GM19025 (cell line): Measurements from ENCODE around the gene RXFP2.

Experiments
- ATAC-seq: cut with Tn5 transposase; IDR thresholded peaks from one replicate; pipeline ENCODE4 v1.9.1; 2021; ENCODE audit warnings: mild to moderate bottlenecking, low read depth, moderate library complexity; ENCODE audit not compliant: unreplicated experiment

RXFP2 gene, protein sequence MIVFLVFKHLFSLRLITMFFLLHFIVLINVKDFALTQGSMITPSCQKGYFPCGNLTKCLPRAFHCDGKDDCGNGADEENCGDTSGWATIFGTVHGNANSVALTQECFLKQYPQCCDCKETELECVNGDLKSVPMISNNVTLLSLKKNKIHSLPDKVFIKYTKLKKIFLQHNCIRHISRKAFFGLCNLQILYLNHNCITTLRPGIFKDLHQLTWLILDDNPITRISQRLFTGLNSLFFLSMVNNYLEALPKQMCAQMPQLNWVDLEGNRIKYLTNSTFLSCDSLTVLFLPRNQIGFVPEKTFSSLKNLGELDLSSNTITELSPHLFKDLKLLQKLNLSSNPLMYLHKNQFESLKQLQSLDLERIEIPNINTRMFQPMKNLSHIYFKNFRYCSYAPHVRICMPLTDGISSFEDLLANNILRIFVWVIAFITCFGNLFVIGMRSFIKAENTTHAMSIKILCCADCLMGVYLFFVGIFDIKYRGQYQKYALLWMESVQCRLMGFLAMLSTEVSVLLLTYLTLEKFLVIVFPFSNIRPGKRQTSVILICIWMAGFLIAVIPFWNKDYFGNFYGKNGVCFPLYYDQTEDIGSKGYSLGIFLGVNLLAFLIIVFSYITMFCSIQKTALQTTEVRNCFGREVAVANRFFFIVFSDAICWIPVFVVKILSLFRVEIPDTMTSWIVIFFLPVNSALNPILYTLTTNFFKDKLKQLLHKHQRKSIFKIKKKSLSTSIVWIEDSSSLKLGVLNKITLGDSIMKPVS

DNA sequence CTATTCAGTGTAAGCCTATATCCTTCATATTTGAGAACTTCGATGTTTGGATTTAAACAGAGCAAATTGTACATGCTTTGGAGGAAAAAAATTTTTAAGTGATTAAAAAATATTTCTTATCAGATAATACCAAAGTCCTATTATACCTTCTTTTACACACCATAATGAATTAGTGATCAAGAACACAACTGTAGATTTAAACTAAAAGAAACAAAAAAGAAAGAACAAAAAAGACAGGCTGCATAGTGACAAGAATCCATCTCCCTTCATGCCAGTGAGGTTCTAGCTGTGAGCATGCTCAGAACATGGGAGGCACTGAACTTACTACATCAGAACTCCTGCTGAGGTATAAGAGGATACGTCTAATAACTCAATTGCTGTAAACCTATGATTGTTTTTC, at the start of gene RXFP2:
RXFP2 (plus strand) TSS at position 301 of the 400 bp plus-strand sequence; CDS start at position 388, 87 bp downstream.
- no peak for ATAC-seq

DNA sequence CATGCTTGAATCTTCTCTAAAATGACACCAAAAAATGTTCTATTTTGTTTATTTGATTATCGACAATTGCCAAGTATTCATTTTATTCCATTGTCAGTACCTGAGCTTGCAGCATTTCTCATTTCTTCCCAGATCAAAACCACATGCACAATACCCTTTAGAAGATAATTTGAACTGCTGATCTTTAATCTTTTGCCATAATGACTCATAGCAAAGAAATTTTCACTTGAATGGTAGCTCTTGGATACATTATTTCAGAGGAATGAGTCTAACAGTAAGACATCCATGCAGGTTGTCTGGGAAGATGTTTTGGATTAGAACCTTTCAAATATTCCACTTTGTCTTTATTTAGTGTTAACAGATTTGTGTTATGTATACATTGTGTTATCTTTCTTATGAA, 42.0 kb upstream of the RXFP2 start:
- no peak for ATAC-seq

DNA sequence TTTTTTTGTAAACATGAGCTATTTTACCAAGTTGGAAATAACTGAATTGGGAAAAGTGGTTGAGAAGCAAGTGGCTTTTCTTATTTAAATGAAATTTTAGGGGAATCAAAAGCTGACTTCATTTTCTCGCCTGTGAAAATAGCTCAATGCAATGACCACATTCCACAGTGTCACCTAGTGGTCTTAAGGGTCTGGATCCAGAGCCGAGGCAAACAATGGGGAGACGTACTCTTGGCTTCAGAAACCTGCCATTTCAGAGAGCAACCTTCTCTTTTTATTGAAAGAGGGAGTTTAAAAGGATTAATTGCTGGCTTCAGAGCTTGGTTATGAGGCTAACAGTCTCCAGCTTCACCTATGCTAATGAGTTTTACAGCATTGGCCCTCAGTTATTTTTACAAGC, 39.7 kb upstream of the RXFP2 start:
- ATAC-seq = no peak

DNA sequence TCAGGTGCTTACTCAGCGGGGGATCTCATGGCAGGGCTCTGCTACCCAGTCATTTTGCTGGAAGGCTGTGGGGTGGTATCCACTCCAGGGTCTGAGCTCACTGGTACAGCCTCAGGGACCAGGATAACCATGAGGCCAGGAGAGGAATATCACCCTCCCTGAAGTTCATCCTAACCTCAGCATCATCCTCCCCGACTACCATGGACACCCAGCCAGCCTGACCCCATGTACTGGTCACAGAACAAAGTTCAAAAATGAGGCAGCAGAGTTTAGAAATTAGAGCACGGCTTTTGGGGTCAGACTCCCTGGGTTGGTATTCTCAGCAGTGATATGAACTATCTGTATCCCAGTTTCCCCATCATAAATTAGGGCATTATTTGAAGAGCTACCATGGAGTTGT, 35.5 kb upstream of the RXFP2 start:
- ATAC-seq = no peak

DNA sequence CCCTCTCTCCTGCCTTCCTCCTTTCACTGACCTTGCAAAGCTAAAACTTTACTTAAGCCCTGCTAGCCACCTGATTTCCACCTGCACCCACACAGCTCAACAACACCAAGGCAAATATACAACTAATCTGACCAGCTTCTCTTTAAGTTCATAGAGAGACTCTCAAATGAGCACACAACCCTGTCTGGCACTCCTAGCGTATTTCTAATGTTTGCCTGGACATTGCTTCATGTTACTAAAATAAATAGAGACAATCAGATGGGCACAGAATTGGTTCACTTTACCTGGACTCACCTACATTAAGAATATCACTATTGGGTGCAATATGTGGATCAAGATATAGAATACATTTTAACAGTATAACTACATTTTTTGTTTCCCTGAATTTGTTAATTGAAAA, 33.2 kb upstream of the RXFP2 start:
- no peak for ATAC-seq

DNA sequence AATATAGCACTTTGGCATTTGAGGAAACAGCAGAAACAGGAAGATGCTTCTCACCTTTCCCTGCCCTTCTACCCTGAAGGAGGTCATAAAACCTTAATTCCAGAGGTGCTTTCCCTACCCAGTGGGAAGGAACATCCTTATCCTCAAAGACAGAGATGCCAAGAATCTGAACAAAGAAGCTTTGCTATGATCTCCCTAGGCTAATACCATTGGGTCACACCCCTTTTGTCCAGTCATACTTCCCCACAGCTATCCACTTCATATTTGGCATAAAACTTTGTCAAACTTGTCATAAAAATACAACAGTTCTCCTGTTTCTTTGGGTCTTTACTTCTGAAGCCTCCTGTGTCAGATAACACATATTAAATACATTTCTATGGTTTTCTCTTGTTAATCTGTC, 21.7 kb upstream of the RXFP2 start:
- no peak for ATAC-seq

DNA sequence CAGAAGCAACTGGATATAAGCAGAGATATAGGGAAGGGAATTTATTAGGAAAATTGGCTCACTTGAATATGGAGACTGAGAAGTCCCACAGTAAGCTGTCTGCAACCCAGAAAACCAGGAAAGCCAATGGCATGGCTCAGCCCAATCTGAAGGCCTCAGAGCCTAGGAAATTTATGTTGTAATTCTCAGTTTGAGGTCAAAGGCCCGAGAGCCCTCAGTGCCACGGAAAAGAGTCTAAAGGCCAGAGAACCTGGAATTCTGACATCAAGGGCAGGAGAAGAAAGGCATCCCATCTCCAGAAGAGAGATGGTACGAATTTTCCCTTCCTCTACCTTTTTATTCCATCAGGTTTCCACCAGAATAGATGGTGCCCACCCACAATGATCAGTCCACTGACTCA, 20.1 kb upstream of the RXFP2 start:
- ATAC-seq = no peak

DNA sequence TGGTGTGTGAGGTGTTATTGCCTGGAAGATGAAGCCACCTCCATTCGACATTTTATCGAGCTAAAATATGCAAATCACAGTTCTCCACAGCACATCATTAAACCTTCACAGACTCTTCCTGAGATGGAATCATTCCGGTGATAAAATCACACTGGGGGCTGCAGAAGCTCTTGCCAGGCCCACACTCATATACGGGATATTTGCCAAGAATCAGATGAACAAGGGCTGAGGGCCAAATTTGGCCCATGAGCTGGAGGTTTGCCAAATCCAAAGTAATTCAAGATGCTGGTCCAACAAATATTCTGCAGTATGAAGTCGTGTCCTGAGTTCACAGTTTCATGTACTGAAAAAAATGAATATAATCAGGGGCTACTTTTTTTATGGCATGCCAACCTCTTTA, 16.7 kb upstream of the RXFP2 start:
- no peak for ATAC-seq

DNA sequence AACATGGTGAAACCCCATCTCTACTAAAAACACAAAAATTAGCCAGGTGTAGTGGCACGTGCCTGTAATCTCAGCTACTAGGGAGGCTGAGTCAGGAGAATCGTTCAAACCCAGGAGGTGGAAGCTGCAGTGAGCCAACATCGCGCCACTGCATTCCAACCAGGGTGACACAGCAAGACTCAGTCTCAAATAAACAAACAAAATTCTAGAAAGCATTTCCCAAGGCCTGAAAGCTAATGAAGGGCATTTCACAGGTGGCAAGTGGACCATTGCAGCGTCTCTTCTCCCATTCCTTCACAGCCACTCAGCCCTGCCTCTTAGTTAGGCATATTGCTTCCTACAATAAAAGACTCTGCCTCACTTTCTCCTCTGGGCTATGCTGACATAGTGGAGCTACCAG, 13.5 kb upstream of the RXFP2 start:
- ATAC-seq = no peak

DNA sequence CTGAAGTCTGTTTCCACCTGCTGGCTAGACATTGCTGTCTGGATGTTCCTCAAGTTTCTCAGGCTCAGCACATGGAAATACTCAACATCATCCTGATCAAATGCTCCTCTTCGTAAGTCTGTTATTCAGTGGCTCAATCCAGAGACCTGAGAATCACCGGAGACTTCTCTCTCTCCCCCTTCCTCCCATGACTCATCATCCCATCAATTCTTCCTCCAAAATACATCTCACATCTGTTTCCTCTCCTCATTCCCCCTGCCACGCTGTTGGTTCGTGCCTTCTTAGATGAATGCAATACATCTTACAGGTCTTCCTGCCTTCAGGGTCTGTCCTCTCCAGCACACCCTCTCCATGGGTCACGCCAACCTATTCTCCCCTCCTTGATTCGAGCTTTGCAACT, 7.4 kb upstream of the RXFP2 start:
- ATAC-seq = no peak

DNA sequence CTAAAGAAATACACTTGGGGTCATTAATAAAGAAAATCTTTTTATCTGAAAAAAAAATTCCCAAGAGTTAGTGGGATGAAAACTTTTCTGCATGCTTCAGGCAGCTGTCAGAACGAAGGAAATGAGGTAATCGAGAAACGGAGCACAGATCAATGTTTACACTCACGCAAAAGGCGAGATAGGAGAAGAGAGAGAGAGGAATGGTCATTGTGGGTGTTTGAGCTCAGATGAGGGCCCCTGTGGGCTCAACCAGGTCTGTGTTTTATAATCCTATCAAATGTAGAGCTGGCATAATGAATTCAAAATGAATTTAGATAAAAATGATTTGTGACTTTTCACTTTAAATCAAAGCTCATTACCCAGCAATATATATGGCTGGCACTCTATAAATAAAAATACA, 6.3 kb upstream of the RXFP2 start:
- no peak for ATAC-seq

DNA sequence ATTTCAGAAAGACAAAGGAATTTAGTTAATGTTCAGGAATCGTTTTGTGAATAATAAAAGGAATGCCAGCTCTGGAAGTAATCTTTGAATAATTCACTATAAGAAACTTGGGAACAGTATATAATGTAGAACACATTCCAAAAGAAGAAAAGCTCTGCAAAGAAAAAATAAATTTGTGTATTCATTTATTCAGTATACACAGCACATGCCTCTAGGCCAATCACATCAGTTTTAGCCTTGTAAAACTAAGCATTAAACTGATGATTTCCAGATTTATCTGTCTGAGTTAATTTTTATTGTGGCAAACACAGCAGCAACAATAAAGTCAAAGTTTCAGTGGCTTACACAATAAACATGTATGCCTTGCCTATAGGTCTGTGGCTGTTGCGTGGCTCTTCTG, 5.7 kb upstream of the RXFP2 start:
- ATAC-seq = no peak

DNA sequence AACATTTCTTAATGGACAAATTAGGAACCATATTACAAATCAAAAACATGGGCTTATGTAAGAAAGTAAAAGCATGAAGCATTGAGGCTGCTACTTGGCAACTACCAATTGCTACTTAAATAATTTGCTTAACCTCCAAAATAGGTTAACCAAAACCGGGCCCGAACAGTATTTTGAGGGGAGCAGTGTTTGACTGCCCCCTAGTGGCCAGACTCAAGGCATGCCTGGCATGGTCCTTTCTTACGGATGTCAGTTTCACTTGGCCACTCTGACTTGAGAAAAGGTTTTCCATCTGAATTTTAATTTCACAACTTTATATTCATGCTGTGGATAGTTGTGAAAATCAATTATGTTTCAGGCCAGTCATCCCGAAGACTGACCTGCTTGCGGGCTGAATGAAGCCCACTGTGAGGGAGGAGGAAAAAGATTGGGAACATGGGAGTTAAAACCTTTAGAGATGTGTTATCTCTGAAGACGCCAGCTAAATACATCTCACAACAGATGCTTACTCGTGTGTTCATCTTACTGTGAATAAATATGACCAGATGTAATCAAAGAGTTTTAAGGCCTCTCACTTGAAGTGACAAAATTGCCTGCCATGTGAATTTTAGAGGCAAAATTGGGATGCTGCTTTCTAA, 2.9 kb downstream of the RXFP2 start:
- ATAC-seq = peak; percentile 75

DNA sequence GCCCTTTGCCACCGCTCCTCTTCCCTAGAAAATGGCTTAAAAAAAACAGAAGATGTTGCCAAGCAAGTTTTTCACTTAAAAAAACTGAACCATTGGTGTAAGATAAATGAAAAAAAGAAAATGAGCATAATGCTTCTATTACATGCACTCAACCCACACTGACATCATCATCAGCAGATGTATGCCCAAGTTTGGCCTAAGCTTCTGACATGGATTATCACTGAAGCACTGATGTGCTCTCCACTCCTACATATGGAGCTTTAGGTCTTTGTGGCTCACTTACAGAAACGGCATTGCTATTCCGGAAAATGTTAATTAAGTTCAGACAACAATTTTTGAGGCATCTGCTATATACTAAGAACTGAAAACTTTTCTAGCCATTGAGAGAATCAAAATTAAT, 8.0 kb downstream of the RXFP2 start:
- ATAC-seq = no peak

DNA sequence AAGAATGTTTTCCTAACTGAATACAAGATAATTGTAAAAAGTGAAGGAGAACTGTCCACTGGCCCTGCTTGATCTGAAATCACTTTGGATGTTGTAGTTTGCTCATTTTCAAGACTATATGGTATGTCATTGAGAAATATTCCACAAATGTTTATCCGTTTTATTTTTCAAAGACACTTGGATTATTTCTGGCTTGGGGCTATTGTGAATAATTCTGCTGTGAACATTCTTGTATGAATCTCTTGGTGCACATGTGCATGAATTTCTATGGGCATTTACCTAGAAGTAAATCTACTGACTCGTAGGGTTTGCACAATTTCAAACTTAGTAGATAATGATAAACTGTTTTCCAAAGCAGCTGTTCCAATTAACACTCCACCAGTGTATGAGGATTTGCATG, 8.6 kb downstream of the RXFP2 start:
- no peak for ATAC-seq

DNA sequence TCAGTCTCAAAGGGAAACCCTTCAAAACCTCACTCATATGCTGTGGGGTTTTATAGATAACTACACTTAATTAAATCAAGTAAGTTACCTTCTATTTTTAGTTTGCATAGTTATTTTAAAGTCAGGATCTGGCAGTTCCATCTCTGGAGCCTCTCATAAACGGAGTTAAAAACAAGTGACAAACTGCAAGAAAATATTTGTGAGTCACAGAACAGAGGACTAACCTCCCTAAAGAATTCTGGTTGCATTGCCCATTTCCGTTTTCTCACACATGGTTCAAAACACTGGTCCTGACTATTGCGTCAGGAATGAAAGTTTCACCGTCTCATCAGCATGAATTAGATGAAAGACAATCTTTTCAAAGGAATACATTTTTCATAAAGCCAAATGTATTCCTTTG, 10.6 kb downstream of the RXFP2 start:
- no peak for ATAC-seq

DNA sequence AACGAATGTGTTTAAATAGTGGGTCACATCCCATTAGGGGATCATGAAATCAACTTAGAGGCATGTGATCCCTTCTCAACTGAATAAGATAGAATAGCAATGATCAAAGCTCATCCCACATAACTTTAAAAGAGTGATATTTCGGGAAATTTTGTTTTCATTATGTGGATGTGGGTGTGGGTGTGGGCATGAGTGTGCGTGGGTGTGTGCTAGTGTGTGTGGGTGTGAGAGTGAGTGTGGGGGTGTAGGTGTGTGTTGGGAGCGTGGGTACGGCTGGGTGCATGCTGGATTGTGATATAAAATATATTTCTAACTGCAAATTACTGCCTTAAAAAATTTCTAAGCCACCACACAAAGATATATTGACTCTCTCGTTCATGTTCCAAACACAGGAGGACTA, 15.9 kb downstream of the RXFP2 start:
- no peak for ATAC-seq

DNA sequence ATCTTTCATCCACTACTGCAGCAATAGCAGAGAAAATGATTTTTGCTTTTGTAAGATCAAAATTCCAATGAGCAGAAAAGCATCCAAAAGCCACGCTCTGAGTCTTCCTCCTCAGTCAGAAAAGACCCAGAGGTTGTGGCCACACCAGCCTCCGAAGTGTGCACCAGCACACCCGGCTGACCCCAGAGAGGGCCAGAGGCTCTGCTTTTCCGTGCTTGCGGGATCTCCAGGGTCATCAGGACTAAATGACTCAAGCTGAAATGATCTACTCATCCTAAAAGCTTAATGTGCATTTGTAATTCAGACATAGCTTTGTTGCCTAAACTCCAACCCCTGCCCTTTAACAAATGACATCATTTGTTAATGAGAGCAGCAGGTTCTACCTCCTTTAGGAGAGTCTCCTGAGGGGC, 16.5 kb downstream of the RXFP2 start:
- no peak for ATAC-seq

DNA sequence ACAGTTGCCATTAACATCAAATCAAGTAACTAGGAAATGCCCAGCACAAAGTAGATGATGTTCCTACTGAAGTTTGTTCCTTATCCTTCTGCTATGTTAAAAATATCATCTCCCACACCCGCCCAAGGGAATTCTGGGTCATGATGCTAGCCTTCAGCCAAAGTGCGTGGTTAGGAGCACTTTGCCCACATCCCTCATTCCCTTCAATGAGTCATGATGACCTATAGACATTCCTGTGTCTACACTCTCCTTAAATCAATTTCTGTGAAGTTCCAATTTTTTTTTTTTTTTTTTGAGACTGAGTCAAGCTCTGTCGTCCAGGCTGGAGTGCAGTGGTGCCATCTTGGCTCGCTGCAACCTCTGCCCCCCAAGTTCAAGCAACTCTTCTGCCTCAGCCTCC, 17.0 kb downstream of the RXFP2 start:
- no peak for ATAC-seq

DNA sequence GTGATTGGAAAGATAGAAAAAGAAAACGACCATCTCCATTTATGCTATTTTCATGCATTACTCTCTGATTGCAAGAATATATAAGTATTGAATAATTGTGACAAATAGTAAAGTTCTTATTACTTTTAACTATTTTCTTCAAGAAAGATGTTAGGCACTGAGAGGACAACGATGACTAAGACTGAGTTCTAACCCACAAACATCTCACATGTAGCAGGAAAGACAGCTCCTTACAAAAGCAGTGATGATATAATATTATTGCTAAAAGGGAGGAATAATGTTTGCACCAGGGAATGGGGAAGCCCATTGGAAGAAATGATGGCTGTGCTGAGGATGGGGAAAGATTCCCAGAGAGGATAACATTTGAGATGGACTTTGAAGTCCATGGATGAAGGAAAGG, 22.6 kb downstream of the RXFP2 start:
- ATAC-seq = no peak

DNA sequence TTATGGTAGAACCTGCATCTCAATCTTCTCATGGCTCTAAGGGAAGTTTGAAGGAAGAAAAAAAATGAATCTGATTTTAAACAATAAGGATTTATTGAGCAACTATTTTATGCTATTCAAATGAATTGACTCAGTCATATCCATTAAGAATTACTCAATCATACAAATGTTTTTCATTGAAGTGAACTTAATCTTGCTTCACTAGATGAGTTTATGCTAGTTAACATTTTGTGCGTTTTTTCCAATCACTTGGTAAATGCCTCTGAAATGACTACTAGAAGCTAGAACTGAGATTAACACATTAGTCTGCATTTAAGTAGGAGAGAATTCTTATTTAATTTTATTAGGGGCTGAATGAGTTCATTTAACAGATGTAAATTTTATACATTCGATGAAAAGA, 25.2 kb downstream of the RXFP2 start:
- no peak for ATAC-seq
